Posterior vena cava (tissue), 2 donors: ENCODE results near the gene MCU. TPM values are rescaled to one million over a fixed set of nuclear protein-coding genes. Genes with fewer than 3 reads are reported as not detected.

Experiments
- DNase-seq: peaks from one replicate; pipeline ENCODE4 v3.0.0-alpha.2; 2020; ENCODE audit warnings: low spot score
- intact Hi-C, 2 donors: fragments of 100-400 bp; cut with DNase I; formaldehyde crosslinking; loops; one replicate each; pipeline versions ENCODE4 v1.14.1 to v1.14.2; 2022 to 2023
- total RNA-seq, 2 donors: library from RNA; stranded (reverse); fragmentation: NEBNext Ultra II Directional; extraction: Animal tissue kit (Norgen Biotek cat#: 25700); gene quantifications; one replicate each; pipeline ENCODE4 v1.2.1, GENCODE V29; 2021
- donor health status: DM: yes; HTN: yes; CAD: no.
- donor health status: DM: yes; HTN: yes; CAD: no.

MCU gene
- total RNA-seq, 2 donors from 2014 or later, result 23.7 to 24.0 TPM

DNA sequence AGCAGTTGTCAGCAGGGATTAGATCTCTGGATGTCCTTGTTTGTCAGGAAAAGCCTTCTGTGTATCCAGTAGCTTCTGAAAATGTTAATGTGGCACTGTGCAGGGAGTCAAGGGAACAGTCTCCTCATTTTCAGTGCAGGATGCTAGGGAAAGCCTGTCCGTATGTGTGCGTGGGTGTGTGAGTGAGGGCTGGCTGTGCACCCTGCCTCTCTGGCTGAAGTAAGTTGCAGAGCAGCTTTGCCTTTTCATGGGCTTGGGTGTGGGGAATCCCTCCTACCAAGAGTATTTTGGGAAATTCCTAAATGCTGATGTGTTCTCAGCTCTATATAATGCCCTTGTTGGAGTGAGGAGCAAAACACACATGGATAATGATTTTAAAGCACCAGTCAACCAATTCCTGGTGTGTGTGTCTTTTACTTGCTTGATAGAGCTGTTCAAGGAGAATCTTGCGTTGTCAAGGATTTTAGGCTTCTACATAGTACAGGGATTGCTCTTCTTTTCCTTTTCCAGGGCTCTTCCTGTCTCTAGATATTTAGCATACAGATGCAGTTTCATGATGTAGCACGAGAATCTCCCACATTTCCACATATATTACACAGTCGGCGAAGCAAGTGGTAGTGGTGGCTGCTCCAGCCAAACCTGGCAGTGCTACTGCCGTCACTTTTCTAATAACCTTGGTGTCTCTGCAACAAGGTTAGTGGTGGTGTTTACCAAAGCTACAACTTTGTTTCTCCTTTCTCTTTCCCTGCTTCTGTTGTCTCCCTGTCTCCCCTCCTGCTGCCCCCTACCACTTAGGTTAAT lies 92.8 kb downstream of the MCU start:
- peak; percentile 81 for DNase-seq
- intact Hi-C loops, result no loop called here

GRCh38 chr10:72785409-72785808 lies 93.5 kb downstream of the MCU start:
- intact Hi-C loops, result no loop called here
- no peak for DNase-seq

- intact Hi-C loops, result no loop called here
- no peak for DNase-seq
These were observed 98.5 kb downstream of the MCU start for GRCh38 chr10:72790216-72790990.

DNA sequence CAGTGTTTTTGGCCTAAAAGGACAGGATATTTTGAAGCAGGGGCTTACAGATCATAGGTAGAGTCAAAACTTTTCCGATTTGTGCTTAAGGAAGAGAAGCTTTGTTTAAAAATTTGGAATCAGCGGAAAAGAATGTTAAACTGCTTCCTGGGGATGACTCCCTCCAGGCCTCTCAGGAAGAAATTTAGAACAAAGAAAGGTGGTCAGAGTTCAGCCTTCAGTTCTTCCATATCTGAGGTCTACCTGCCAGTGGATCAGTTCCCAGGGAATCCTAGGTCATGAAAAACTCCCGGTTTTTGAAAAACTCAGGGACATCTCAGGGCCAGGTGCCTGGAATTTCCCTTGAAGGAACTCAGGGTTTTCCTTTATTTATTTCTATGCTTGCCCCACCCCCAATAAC lies 100.3 kb downstream of the MCU start:
- intact Hi-C loops, result no loop called here
- no peak for DNase-seq

- intact Hi-C loops, result no loop called here
These were observed 101.8 kb downstream of the MCU start for GRCh38 chr10:72793752-72794151.

DNA sequence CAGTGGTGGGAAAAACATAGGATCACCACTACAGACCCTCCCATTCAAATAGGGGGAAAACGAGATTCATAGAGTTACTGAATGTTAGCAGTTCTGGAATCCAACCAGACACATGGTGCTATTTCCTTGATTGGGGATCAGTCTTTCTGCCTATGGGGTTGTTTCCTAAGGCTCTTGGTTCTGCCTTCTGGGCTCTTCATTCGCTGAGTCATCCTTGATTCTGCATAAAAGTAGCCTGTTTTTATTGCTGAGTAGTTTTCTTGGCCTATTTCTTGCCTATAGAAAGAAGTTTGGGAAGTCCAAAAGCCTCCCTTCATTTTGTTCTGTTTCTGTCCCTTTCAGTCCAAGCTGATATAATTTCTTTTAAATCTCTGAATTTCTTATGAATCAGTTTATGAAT lies 102.3 kb downstream of the MCU start:
- intact Hi-C loops, result no loop called here

More at GRCh38 chr10:72793752-72794151, 101.8 kb downstream of the MCU start:
- no peak for DNase-seq

DNA sequence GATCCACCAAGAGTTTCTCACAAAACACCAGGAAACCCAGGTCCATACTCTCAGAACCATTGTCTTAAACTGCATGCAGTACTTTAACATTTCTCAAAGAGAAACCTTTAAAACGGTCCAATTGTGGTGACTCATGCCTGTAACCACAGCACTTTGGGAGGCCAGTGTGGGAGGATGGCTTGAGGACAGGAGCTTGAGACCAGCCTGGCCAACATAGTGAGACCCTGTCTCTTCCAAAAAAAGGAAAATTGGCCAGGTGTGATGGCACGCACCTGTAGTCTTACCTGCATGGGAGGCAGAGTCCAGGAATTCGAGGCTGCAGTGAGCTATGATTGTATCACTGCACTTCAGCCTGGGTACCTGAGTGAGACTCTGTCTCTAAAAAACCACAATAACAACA lies 104.1 kb downstream of the MCU start:
- intact Hi-C loops, result loop anchor here in 1 of 2 donors (1.0 kb wide), 1 partner anchor 35 kb away; no protein-coding TSS in a partner anchor
- DNase-seq, result no peak

More for the DNA sequence above, 102.3 kb downstream of the MCU start:
- no peak for DNase-seq

DNA sequence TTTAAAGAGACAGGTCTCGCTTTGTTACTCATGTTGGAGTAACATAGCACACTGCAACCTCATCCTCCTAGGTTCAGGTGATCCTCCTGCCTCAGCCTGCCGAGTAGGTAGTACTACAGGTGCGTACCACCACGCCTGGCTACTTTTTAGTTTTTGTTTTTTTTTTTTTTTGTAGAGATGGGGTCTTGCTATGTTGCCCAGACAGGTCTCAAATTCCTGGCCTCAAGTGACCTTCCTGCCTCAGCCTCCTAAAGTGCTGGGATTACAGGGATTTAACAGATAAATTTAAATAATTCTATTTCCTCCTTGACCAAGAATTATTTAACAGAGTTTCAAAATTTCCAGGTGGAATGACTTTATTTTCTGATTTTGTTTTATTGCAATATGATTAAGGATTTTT lies 104.6 kb downstream of the MCU start:
- no peak for DNase-seq
- intact Hi-C loops, result loop anchor here in 1 of 2 donors (1.0 kb wide), 1 partner anchor 35 kb away; no protein-coding TSS in a partner anchor

- intact Hi-C loops, result no loop called here
- DNase-seq, result no peak
These were observed 108.2 kb downstream of the MCU start for GRCh38 chr10:72800000-72800740.

DNA sequence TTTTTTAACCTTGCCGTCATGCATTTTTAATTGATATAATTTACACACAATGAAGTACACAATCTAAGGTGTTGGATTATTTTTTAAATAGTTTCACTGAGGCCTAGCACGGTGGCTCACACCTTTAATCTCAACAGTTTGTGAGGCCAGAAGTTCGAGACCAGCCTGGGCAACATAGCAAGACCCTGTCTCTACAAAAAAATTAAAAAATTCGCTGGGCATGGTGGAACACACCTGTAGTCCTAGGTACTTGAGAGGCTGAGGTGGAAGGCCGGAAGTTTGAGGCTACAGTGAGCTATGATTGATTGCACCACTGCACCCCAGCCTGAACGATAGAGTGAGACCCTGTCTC lies 108.8 kb downstream of the MCU start:
- no peak for DNase-seq
- intact Hi-C loops, result no loop called here

- DNase-seq, result no peak
- intact Hi-C loops, result no loop called here
These were observed 109.4 kb downstream of the MCU start for GRCh38 chr10:72801263-72801868.

- intact Hi-C loops, result no loop called here
- DNase-seq, result no peak
These were observed 110.4 kb downstream of the MCU start for GRCh38 chr10:72802332-72802731.

GRCh38 chr10:72802763-72803505 lies 111.0 kb downstream of the MCU start:
- DNase-seq, result no peak
- intact Hi-C loops, result no loop called here

DNA sequence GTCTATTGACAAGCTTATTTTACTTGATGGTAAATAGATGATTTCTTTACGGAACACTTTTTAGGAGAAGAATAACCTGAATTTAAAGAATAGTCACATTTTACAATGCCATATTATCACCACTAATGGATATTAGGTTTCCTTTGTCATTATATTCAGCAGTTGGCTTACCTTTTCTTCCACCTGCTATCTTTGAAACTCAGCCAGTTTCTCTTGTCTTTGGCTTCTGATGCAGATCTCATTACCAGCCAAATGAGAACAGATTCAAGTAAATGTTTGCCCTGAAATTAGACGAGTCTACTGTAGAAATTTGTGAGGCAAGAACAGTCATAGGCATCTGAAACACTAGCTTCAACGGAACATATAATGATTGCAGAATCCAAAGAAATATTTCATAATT lies 116.1 kb downstream of the MCU start:
- DNase-seq, result no peak
- intact Hi-C loops, result no loop called here

GRCh38 chr10:72809006-72809405 lies 117.1 kb downstream of the MCU start:
- DNase-seq, result no peak
- intact Hi-C loops, result no loop called here

GRCh38 chr10:72810976-72811375 lies 119.0 kb downstream of the MCU start:
- intact Hi-C loops, result no loop called here

DNA sequence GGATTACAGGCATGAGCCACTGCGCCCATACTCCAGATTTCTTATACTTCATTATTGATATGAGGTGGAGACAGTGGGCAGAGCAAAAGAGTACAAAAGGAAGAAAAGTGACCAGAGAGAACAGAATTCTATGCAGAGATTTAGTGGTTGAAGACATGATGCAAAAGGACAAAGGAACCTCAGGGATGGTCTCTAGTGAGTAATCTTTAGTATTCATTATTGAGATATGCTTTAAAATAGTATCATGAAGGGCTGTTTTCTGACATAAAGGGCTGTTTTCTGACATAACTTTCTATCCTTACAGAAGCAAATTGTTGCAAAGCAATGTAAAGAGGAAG lies 120.4 kb downstream of the MCU start:
- DNase-seq, result no peak
- intact Hi-C loops, result no loop called here

More at GRCh38 chr10:72810976-72811375, 119.0 kb downstream of the MCU start:
- no peak for DNase-seq

DNA sequence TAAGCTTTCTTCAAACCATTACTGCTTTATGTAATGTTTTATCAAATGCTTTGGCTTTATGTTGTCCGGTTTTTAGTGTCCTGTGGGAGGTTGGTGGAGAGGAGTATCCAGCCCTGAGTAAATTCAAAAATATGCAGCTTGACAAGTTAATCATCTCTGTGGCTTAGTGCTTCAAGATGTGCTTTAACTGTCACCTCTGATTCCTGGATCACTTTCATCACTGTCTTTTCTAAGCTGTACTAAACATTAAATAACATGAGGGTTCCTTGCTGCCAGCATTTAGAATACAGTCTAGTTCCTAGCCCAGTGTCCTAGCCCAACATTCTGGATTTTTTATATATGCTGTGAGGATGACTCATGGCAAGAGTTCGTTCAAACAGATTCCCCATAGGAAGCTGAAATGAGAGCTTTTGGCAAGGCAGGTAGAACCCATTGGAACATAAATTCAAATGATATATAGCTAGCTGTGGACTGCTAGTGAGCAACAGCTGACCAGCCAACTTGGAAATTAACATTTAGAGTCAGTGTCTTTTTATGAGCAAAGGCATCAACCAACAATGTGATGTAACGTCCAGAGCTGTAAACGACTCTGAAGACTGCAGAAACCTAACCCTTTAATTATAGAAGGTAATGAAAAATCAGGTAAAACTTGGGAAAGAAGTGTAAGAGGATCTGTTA lies 120.9 kb downstream of the MCU start:
- no peak for DNase-seq
- intact Hi-C loops, result no loop called here
